GM12872 (cell line): Measurements from ENCODE around the gene AGA.

Source experiments
- TF ChIP-seq, protein P1 (sequence below): IDR thresholded peaks from 3 replicates; pipeline ENCODE4 v1.5.1; 2011; ENCODE audit warnings: low read depth, mild to moderate bottlenecking, low read length, moderate library complexity; ENCODE audit not compliant: insufficient read depth

The AGA gene

GRCh38 chr4:177441803-177442622, at the start of gene AGA:
Gene AGA, minus strand, starts transcription at chr4:177442437. Its CDS starts 62 bp downstream, at chr4:177442375.
- TF ChIP-seq, protein P1, sequence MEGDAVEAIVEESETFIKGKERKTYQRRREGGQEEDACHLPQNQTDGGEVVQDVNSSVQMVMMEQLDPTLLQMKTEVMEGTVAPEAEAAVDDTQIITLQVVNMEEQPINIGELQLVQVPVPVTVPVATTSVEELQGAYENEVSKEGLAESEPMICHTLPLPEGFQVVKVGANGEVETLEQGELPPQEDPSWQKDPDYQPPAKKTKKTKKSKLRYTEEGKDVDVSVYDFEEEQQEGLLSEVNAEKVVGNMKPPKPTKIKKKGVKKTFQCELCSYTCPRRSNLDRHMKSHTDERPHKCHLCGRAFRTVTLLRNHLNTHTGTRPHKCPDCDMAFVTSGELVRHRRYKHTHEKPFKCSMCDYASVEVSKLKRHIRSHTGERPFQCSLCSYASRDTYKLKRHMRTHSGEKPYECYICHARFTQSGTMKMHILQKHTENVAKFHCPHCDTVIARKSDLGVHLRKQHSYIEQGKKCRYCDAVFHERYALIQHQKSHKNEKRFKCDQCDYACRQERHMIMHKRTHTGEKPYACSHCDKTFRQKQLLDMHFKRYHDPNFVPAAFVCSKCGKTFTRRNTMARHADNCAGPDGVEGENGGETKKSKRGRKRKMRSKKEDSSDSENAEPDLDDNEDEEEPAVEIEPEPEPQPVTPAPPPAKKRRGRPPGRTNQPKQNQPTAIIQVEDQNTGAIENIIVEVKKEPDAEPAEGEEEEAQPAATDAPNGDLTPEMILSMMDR = no peak

DNA sequence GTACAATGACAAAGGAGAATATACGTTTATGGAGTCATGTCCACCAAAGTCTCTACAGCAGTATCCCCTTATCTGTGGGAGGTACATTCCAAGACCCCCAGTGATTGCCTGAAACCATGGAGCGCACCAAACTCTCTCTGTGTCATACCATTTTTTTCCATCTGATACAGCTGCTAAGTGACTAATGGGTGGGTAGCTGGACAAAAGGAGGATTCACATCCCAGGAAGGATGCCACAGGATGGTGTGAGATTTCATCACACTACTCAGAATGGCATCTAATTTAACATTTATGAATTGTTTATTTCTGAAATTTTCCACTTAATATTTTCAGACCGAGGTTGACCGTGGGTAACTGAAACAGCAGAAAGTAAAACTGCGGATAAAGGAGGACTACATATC, 49.8 kb upstream of the AGA start:
- TF ChIP-seq, protein P1 = no peak

GRCh38 chr4:177490769-177491168, 48.5 kb upstream of the AGA start:
- TF ChIP-seq, protein P1 = no peak

GRCh38 chr4:177489471-177490246, 47.4 kb upstream of the AGA start:
- TF ChIP-seq, protein P1 = no peak

GRCh38 chr4:177487977-177488376, 45.7 kb upstream of the AGA start:
- TF ChIP-seq, protein P1 = no peak

DNA sequence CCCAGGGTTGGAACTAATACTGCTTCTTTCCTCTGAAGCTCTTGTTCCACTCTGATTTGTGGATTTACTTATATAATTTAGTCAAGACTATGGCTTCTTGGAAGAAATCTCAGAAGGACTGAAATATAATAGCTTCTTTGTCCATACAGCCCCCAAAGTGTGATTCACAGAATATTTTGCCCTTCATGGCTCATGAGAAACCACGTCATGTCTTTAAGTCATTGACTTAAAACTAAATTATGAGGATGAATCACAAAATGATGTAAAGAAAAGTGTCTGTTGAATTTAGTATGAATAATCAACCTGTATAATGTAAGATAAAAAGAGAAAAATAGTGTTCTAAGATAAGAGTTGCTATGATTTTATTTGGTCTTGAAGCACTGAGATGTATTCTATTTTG, 43.3 kb upstream of the AGA start:
- TF ChIP-seq, protein P1 = no peak

DNA sequence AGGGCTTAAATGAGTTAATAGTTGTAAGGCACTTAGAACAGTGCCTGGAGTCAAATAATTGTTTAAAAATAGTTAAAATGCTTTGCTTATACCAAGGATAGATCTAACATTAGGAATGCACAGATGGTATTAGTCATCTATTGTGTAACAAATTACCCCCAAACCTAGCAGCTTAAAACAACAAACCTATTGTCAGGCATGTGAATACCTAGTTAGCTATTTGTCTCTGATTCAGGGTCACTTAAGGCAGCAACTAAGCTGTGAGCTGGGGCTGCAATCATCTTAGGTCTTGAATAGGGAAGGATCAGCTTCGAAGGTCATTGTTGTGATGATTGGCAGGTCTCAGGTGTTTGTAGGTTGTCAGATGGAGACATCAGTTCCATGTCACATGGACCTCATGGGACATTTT, 42.4 kb upstream of the AGA start:
- TF ChIP-seq, protein P1 = no peak
